Measurements from ENCODE around the gene ZNF221. TPM values are rescaled to one million over a fixed set of nuclear protein-coding genes. Genes with fewer than 3 reads are reported as not detected.
A peak's percentile ranks its signal among the peaks of the same experiment; 100 is the strongest.

Gene ZNF221
- total and polyA plus RNA-seq, 10 donors: 0.09 to 8.7 (median 4.7) TPM

DNA sequence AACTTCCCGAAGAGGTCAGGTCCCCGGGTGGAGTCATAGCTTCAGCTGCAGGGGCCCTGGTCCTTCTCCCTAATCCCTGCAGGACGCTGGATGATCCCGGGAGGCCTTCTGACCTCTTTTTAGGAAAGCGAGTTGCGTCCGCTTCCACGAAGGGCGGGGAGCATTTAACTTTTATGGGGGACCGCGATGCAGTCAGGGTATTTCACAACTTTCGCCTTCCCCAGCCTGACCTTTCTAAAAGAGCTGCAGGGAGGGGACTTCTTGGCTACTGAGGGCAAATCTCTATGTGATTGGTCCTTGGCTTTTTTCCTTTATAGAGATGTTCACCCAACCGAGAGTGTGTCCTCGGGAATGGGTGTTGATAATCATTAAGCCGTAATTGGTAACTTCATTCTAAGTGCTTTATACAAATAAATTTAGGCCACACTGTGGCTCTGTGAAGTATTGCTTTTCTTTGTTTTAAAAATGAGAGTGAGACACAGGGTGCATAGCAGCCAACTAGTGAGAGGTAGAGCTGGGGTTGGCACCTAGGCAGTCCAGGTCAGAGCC is 52.5 kb downstream of the ZNF221 start:
- peak; percentile 72 for DNase-seq
- Histone ChIP-seq H3K4me1 (peaks cover 8 to 42% (median 20%) of the 10 kb centered on the region in 6 donors), H3K36me3 (peaks cover 6 to 35% (median 22%) of the 10 kb centered on the region in 6 donors), H3K4me3 (peak overlapping the region; percentile 62 to 92 (median 84)), H3K9me3 (peaks cover 0 to 56% (median 46%) of the 10 kb centered on the region in 8 donors), H3K27ac (peak overlapping the region in 7 of 8 donors; percentile 74 to 92 (median 83)), H3K27me3 (replicated peaks in 1 of 7) (no peaks in the 10 kb centered on the region)
- intact Hi-C loops (cut with DNase I; ENCODE audit: low total_unique reads): loop anchor here (10.0 kb wide), 1 partner anchor 91 kb away; the partner anchor contains the start of gene ZNF224
- WGBS, 5 donors: 2 to 3% (median 3%) methylated on average over 15 of the region's 15 CpGs
- TF ChIP-seq, protein P1, sequence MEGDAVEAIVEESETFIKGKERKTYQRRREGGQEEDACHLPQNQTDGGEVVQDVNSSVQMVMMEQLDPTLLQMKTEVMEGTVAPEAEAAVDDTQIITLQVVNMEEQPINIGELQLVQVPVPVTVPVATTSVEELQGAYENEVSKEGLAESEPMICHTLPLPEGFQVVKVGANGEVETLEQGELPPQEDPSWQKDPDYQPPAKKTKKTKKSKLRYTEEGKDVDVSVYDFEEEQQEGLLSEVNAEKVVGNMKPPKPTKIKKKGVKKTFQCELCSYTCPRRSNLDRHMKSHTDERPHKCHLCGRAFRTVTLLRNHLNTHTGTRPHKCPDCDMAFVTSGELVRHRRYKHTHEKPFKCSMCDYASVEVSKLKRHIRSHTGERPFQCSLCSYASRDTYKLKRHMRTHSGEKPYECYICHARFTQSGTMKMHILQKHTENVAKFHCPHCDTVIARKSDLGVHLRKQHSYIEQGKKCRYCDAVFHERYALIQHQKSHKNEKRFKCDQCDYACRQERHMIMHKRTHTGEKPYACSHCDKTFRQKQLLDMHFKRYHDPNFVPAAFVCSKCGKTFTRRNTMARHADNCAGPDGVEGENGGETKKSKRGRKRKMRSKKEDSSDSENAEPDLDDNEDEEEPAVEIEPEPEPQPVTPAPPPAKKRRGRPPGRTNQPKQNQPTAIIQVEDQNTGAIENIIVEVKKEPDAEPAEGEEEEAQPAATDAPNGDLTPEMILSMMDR (IDR thresholded peaks at IDR 0.05 in 8 of 11, conservative IDR thresholded peaks at IDR 0.05 in 3 of 11): no peak
- TF ChIP-seq POLR2A (IDR thresholded peaks at IDR 0.05) (no peak), POLR2AphosphoS5 (IDR thresholded peaks at IDR 0.05) (no peak)

DNA sequence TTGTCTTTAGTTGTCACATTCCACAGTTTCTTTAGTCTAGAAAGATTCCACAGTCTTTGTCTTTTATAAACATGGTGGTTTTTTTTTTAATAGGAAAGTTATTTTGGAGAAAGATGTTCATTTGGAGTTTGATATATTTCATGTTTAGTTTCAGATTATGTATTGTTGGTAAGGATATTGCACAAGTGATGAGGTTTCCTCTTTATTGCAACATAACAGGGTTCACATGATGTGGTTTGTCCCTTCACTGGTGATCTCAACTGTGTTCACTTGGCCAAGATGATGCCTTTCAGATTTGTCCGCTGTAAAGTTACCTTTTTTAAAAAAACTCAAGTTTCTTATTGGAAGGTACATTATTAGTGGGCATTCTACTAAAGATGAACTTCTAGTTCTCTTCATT is 54.9 kb downstream of the ZNF221 start:
- no peak for DNase-seq
- WGBS, 5 donors: 49 to 78% (median 58%) methylated on average over 1 of the region's 1 CpG
- TF ChIP-seq POLR2AphosphoS5 (IDR thresholded peaks at IDR 0.05) (no peak), POLR2A (IDR thresholded peaks at IDR 0.05) (no peak)
- TF ChIP-seq, protein P1 (IDR thresholded peaks at IDR 0.05 in 8 of 11, conservative IDR thresholded peaks at IDR 0.05 in 3 of 11): no peak
- H3K27ac ChIP-seq: peak overlapping the region in 7 of 8 donors; percentile 10 to 83 (median 65)
- peaks cover 29 to 59% (median 46%) of the 10 kb centered on the region in 6 donors for H3K36me3 ChIP-seq
- no peak overlapping the region for H3K4me3 ChIP-seq
- H3K9me3 ChIP-seq: peaks cover 8 to 63% (median 62%) of the 10 kb centered on the region in 8 donors
- intact Hi-C loops (cut with DNase I; ENCODE audit: low total_unique reads): loop anchor here (10.0 kb wide), 1 partner anchor 89 kb away; the partner anchor contains the start of gene ZNF224
- no peaks in the 10 kb centered on the region for H3K27me3 ChIP-seq (replicated peaks in 1 of 7)
- peaks cover 8 to 42% (median 20%) of the 10 kb centered on the region in 6 donors for H3K4me1 ChIP-seq

DNA sequence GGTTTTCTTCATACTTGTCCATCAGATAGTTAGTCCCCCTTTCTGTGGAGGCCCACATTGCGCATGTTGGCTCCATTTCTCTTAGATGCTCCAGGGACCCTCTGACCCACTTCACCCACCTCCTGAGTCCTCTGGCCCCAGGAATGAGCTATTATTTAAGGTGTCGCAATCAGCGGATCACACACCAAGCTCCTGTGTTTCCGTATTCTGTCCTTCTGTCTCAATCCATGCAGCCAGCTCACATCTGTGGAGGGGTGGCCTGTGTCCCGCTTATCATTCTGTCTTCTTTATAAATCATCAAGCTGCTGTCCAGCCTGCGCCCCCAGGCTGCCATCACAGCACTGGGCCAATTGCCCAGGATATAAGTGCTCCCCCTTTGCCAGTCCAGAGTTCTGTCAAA is 56.4 kb downstream of the ZNF221 start:
- intact Hi-C loops (cut with DNase I; ENCODE audit: low total_unique reads): loop anchor here (10.0 kb wide), 1 partner anchor 87 kb away; the partner anchor contains the start of gene ZNF224
- peaks cover 34 to 74% (median 61%) of the 10 kb centered on the region in 6 donors for H3K36me3 ChIP-seq

DNA sequence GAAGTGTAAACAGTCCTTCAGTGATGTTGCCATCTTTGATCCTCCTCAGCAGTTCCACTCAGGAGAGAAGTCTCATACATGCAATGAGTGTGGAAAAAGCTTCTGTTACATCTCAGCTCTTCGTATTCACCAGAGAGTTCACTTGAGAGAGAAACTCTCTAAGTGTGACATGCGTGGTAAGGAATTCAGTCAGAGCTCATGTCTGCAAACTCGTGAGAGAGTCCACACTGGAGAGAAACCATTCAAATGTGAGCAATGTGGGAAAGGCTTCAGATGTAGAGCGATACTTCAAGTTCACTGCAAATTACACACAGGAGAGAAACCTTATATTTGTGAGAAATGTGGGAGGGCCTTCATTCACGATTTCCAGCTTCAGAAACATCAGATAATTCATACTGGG is 59.4 kb downstream of the ZNF221 start:
- H3K36me3 ChIP-seq: peaks cover 34 to 81% (median 64%) of the 10 kb centered on the region in 6 donors
- TF ChIP-seq, protein P1 (IDR thresholded peaks at IDR 0.05 in 8 of 11, conservative IDR thresholded peaks at IDR 0.05 in 3 of 11): no peak
- TF ChIP-seq POLR2AphosphoS5 (IDR thresholded peaks at IDR 0.05): no peak
- no peak for TF ChIP-seq POLR2A (IDR thresholded peaks at IDR 0.05)
- no peak for DNase-seq

More for the DNA sequence above, 56.4 kb downstream of the ZNF221 start:
- no peak for TF ChIP-seq POLR2AphosphoS5 (IDR thresholded peaks at IDR 0.05)
- TF ChIP-seq POLR2A (IDR thresholded peaks at IDR 0.05): no peak
- TF ChIP-seq, protein P1 (IDR thresholded peaks at IDR 0.05 in 8 of 11, conservative IDR thresholded peaks at IDR 0.05 in 3 of 11): no peak
- no peak overlapping the region for H3K4me3 ChIP-seq
- 97 to 99% (median 97%) methylated on average over 6 of the region's 6 CpGs for WGBS, 5 donors
- H3K9me3 ChIP-seq: peaks cover 20 to 78% (median 77%) of the 10 kb centered on the region in 8 donors
- H3K27ac ChIP-seq: no peak overlapping the region
- peaks cover 7 to 35% (median 13%) of the 10 kb centered on the region in 6 donors for H3K4me1 ChIP-seq
- no peak for DNase-seq
- H3K27me3 ChIP-seq (replicated peaks in 1 of 7): no peaks in the 10 kb centered on the region

More for the DNA sequence above, 59.4 kb downstream of the ZNF221 start:
- Histone ChIP-seq H3K27me3 (replicated peaks in 1 of 7) (no peaks in the 10 kb centered on the region), H3K4me1 (peaks cover 0 to 10% (median 0%) of the 10 kb centered on the region in 6 donors), H3K4me3 (peak overlapping the region in 1 of 8 donors; percentile 21), H3K27ac (no peak overlapping the region), H3K9me3 (peaks cover 22 to 100% (median 100%) of the 10 kb centered on the region in 8 donors)
- intact Hi-C loops (cut with DNase I; ENCODE audit: low total_unique reads): no loop called here
- 95 to 99% (median 95%) methylated on average over 5 of the region's 5 CpGs for WGBS, 5 donors

Data from spleen (tissue), 11 donors.